K562 (cell line): Measurements from ENCODE around the gene SERPINE1. TPM values are rescaled to one million over a fixed set of nuclear protein-coding genes. Genes with fewer than 3 reads are reported as not detected.

Experiments
- ADNP ChIP-seq: fragments of 200-800 bp; sonication (Bioruptor generic); IDR thresholded peaks from 2 replicates; pipeline ENCODE4 v1.6.1; 2016; ENCODE audit warnings: missing genetic modification characterization, missing compliant biosample characterization
- BACH1 ChIP-seq: fragments of 200-800 bp; sonication (Bioruptor generic); IDR thresholded peaks from 2 replicates; pipeline ENCODE4 v1.6.1; 2016; ENCODE audit warnings: missing genetic modification characterization, missing compliant biosample characterization
- E2F1 ChIP-seq: sonication (generic); formaldehyde crosslinking; IDR thresholded peaks from 2 replicates; pipeline ENCODE4 v1.8.1; 2023; ENCODE audit warnings: mild to moderate bottlenecking, missing genetic modification reagents, moderate library complexity
- E4F1 ChIP-seq: fragments of 250-450 bp; sonication (Bioruptor Pico); IDR thresholded peaks from 2 replicates; pipeline ENCODE4 v1.5.0; 2021; ENCODE audit warnings: mild to moderate bottlenecking, borderline replicate concordance
- EZH2 ChIP-seq: IDR thresholded peaks from 2 replicates; pipeline ENCODE4 v1.6.1; 2012; ENCODE audit warnings: low read depth, mild to moderate bottlenecking, inconsistent platforms, low read length, borderline replicate concordance
- GTF2A2 ChIP-seq: IDR thresholded peaks from 2 replicates; pipeline ENCODE4 v1.6.1; 2016; ENCODE audit warnings: mild to moderate bottlenecking, missing genetic modification characterization, missing compliant biosample characterization
- LARP7 ChIP-seq: fragments of 450-650 bp; IDR thresholded peaks from 2 replicates; pipeline ENCODE4 v1.6.1; 2016
- MCM7 ChIP-seq, 2 experiments: fragments of 450-650 bp; IDR thresholded peaks; 2 replicates each; pipeline ENCODE4 v1.6.1; 2016 to 2018
- MLX ChIP-seq, 2 experiments: fragments of 450-650 bp in 1 of 2; sonication (generic) in 1 of 2; formaldehyde crosslinking; conservative IDR thresholded peaks; 2 replicates each; pipeline versions ENCODE4 v1.4.0 to v1.8.1; 2020 to 2022; ENCODE audit warnings: mild to moderate bottlenecking in 1 of 2, missing genetic modification reagents in 1 of 2
- PCBP1 ChIP-seq: fragments of 200-400 bp; formaldehyde crosslinking; IDR thresholded peaks from 2 replicates; pipeline ENCODE4 v1.6.1; 2018; ENCODE audit warnings: mild to moderate bottlenecking, low read depth, low read length; ENCODE audit not compliant: poor library complexity, severe bottlenecking
- POLR2H ChIP-seq: IDR thresholded peaks from 2 replicates; pipeline ENCODE4 v1.6.1; 2016; ENCODE audit warnings: missing genetic modification characterization, low read depth, mild to moderate bottlenecking, control low read depth, missing compliant biosample characterization, moderate library complexity
- SAFB2 ChIP-seq: fragments of 200-400 bp; formaldehyde crosslinking; IDR thresholded peaks from 2 replicates; pipeline ENCODE4 v1.6.1; 2018; ENCODE audit warnings: borderline replicate concordance, low read length, low read depth, moderate library complexity; ENCODE audit not compliant: severe bottlenecking
- SLC30A9 ChIP-seq: fragments of 250-450 bp; sonication (Bioruptor Pico); IDR thresholded peaks from 2 replicates; pipeline ENCODE4 v1.8.0; 2022; ENCODE audit warnings: mild to moderate bottlenecking, moderate library complexity
- SMAD1 ChIP-seq: fragments of 150-350 bp; IDR thresholded peaks from 2 replicates; pipeline ENCODE4 v1.6.1; 2014; ENCODE audit warnings: low read length, low read depth; ENCODE audit not compliant: partially characterized antibody
- SP2 ChIP-seq: IDR thresholded peaks from 2 replicates; pipeline ENCODE4 v1.6.1; 2011; ENCODE audit warnings: mild to moderate bottlenecking, low read depth, low read length, moderate library complexity; ENCODE audit not compliant: poor library complexity, severe bottlenecking; ENCODE audit errors: extremely low read depth
- THRAP3 ChIP-seq: fragments of 450-650 bp; IDR thresholded peaks from 2 replicates; pipeline ENCODE4 v1.6.1; 2016; ENCODE audit warnings: mild to moderate bottlenecking, inconsistent platforms, borderline replicate concordance
- ZBED1 ChIP-seq: IDR thresholded peaks from 2 replicates; pipeline ENCODE4 v1.6.1; 2014
- ZNF217 ChIP-seq: sonication (generic); formaldehyde crosslinking; IDR thresholded peaks from 2 replicates; pipeline ENCODE4 v1.8.0; 2022; ENCODE audit warnings: mild to moderate bottlenecking, missing genetic modification reagents
- ZNF316 ChIP-seq: fragments of 450-650 bp; IDR thresholded peaks from 2 replicates; pipeline ENCODE4 v1.6.1; 2016
- ZNF436 ChIP-seq: fragments of 250-450, 450-650 bp; sonication (Bioruptor Pico); formaldehyde crosslinking; IDR thresholded peaks from 2 replicates; pipeline ENCODE4 v1.7.0; 2020; ENCODE audit warnings: mild to moderate bottlenecking
- ZNF512 ChIP-seq: IDR thresholded peaks from 2 replicates; pipeline ENCODE4 v1.6.1; 2016; ENCODE audit warnings: missing genetic modification characterization, missing compliant biosample characterization
- ZNF785 ChIP-seq: fragments of 250-450 bp; sonication (Bioruptor Pico); IDR thresholded peaks from 2 replicates; pipeline ENCODE4 v1.4.0; 2020; ENCODE audit warnings: mild to moderate bottlenecking
- polyA plus RNA-seq, 8 experiments: library from polyadenylated mRNA; depleted of rRNA in 4 of 8; stranded (reverse) in 5 of 8; unstranded in 3 of 8; fragments of >200 nt; fragmentation: Nextera tagmentation in 2 of 8; fragmentation: Illumina TruSeq in 1 of 8; extraction: Ambion mirVana in 2 of 8; extraction: Trizol in 1 of 8; gene quantifications; 2 replicates each; pipeline versions ENCODE4 v1.2.1 to v1.2.3, GENCODE V29; 2011 to 2014; ENCODE audit warnings: inconsistent platforms in 1 of 8, missing spikeins in 1 of 8
- total RNA-seq, 7 experiments: library from RNA; depleted of rRNA in 6 of 7; stranded (reverse); fragments of >200 nt in 6 of 7; fragmentation: Illumina TruSeq in 2 of 7; extraction: Trizol in 2 of 7; gene quantifications; 2 replicates each; pipeline versions ENCODE4 v1.2.1 to v1.2.3, GENCODE V29; 2011 to 2021; ENCODE audit warnings: low replicate concordance in 1 of 7

Gene SERPINE1
- total and polyA plus RNA-seq, 9 of the 15 experiments (the other 6 are each of a cell fraction or from before 2014, with no cell fraction given) = 0.22 to 4.8 (median 0.91) TPM

GRCh38 chr7:101165075-101165957, 38.4 kb downstream of the SERPINE1 start, which contains the start of gene VGF (continued):
- TF ChIP-seq ZBED1 = peak; percentile 64; the same call in 1 of the 2 replicates
- no peak for TF ChIP-seq POLR2H (tag)
- no peak for TF ChIP-seq BACH1
- TF ChIP-seq LARP7 = no peak
- peak; percentile 27 for TF ChIP-seq SMAD1
- no peak for TF ChIP-seq E4F1
- TF ChIP-seq ADNP (tag) = no peak
- TF ChIP-seq E2F1 (CRISPR knock-in tag) = peak; percentile 98
- TF ChIP-seq SP2 = peak; percentile 0
- peak; percentile 89 for TF ChIP-seq PCBP1
- TF ChIP-seq SLC30A9 (CRISPR knock-in tag) = no peak
- TF ChIP-seq MCM7 (IDR thresholded peaks at IDR 0.05) = no peak
- TF ChIP-seq SAFB2 = no peak
- no peak for TF ChIP-seq ZNF217 (CRISPR knock-in tag)
- TF ChIP-seq GTF2A2 = peak; percentile 87
- no peak for TF ChIP-seq ZNF785 (CRISPR knock-in tag)
- no peak for TF ChIP-seq THRAP3
- TF ChIP-seq ZNF436 (CRISPR knock-in tag) = no peak
- TF ChIP-seq EZH2 = no peak
- TF ChIP-seq MLX (CRISPR knock-in tag; conservative IDR thresholded peaks at IDR 0.05) = peak in 1 of 2 experiments; percentile 95; a peak in 2 of 4 replicates
- no peak for TF ChIP-seq ZNF512 (tag)
- no peak for TF ChIP-seq ZNF316
